Activated T-cell treated with anti-CD3 and anti-CD28 coated beads, Interleukin-2, amount 50 U/mL, for 72 hours (primary cell): ENCODE results near the gene SCN9A. TPM values are rescaled to one million over a fixed set of nuclear protein-coding genes. Genes with fewer than 3 reads are reported as not detected.
"Not testable (repeated sequence)": the region's sequence is repeated elsewhere in the genome, so short reads cannot be mapped to it uniquely, and the experiment has no call there.

Experiments used
- ATAC-seq, 2 donors: fragments of 150-1000 bp; cut with Tn5 transposase; replicated peaks in 1 of 2; 2 replicates each; pipeline ENCODE4 v1.10.0; 2021; ENCODE audit warnings: moderate library complexity in 2 of 2, mild to moderate bottlenecking in 1 of 2
- DNase-seq, 2 donors: peaks; one replicate each; pipeline ENCODE4 v3.0.0; 2021 to 2022; ENCODE audit warnings: mixed read lengths in 1 of 2
- H3K27ac Mint-ChIP-seq: one replicate; pipeline ENCODE4 v1.8.0; 2022; ENCODE audit warnings: mild to moderate bottlenecking, moderate library complexity, mixed read lengths
- H3K27me3 Mint-ChIP-seq: one replicate; pipeline ENCODE4 v1.8.0; 2022; ENCODE audit warnings: low read depth, mixed read lengths
- H3K36me3 Mint-ChIP-seq, 2 donors: one replicate each; pipeline ENCODE4 v1.8.0; 2022; ENCODE audit warnings: mixed read lengths in 2 of 2, mild to moderate bottlenecking in 1 of 2; ENCODE audit not compliant: insufficient read depth in 2 of 2
- H3K4me1 Mint-ChIP-seq: one replicate; pipeline ENCODE4 v1.8.0; 2022; ENCODE audit warnings: low read depth, mixed read lengths
- H3K4me3 Mint-ChIP-seq, 2 donors: one replicate each; pipeline ENCODE4 v1.8.0; 2022; ENCODE audit warnings: mild to moderate bottlenecking in 2 of 2, mixed read lengths in 2 of 2, moderate library complexity in 2 of 2
- H3K9me3 Mint-ChIP-seq, 2 donors: one replicate each; pipeline ENCODE4 v1.8.0; 2022; ENCODE audit warnings: mixed read lengths in 2 of 2
- total RNA-seq, 2 donors: library from RNA; stranded (reverse); gene quantifications; one replicate each; pipeline ENCODE4 v1.2.3, GENCODE V29; 2022

Gene SCN9A
- total RNA-seq, 2 donors from 2014 or later = 0.12 to 0.38 TPM

GRCh38 chr2:166209367-166209766, 166.4 kb downstream of the SCN9A start:
- ATAC-seq, H3K4me1 Mint-ChIP-seq, H3K27ac Mint-ChIP-seq, DNase-seq, H3K36me3 Mint-ChIP-seq, H3K4me3 Mint-ChIP-seq, H3K27me3 Mint-ChIP-seq: not testable (repeated sequence)
- H3K9me3 Mint-ChIP-seq = peaks cover 2 to 11% of the 10 kb centered on the region in 2 donors

GRCh38 chr2:166206153-166206552, 169.6 kb downstream of the SCN9A start:
- H3K27ac Mint-ChIP-seq, ATAC-seq, H3K36me3 Mint-ChIP-seq, H3K27me3 Mint-ChIP-seq, H3K4me3 Mint-ChIP-seq, H3K4me1 Mint-ChIP-seq, DNase-seq: not testable (repeated sequence)
- peaks cover 2 to 11% of the 10 kb centered on the region in 2 donors for H3K9me3 Mint-ChIP-seq

- ATAC-seq (no peak), DNase-seq (no peak)
- H3K4me3 Mint-ChIP-seq = no peak overlapping the region
- no peaks in the 10 kb centered on the region for H3K27me3 Mint-ChIP-seq
- no peak overlapping the region for H3K27ac Mint-ChIP-seq
- H3K36me3 Mint-ChIP-seq = peaks cover 2 to 3% of the 10 kb centered on the region in 2 donors
- H3K9me3 Mint-ChIP-seq = peaks cover 2 to 8% of the 10 kb centered on the region in 2 donors
- no peaks in the 10 kb centered on the region for H3K4me1 Mint-ChIP-seq
Observed at GRCh38 chr2:166202778-166203177, 173.0 kb downstream of the SCN9A start.

GRCh38 chr2:166197446-166197845, 178.3 kb downstream of the SCN9A start:
- Mint-ChIP-seq H3K4me1 (no peaks in the 10 kb centered on the region), H3K9me3 (peaks cover 0 to 3% of the 10 kb centered on the region in 2 donors), H3K4me3 (no peak overlapping the region), H3K27me3 (no peaks in the 10 kb centered on the region), H3K27ac (no peak overlapping the region), H3K36me3 (peaks cover 0 to 1% of the 10 kb centered on the region in 2 donors)
- DNase-seq = no peak
- ATAC-seq = no peak

DNA sequence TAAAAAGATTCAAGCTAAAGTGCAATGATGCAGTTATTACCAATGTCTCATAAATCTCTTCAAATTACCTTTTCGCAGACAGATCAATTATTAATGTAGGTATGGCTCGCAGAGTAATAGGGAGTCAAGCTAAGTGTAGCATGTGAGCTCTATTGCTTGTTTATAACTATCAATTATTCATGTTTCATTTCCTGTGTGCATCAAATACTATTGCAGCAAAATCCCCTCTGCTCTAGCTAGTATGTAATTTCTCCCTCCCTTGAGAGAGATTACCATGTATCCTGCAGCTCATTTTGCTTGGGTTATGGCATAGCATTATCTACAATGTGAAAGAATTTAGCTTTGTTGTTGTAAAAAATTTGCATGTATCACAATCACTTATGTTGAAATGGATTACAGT, 182.3 kb downstream of the SCN9A start:
- Mint-ChIP-seq H3K4me1 (no peaks in the 10 kb centered on the region), H3K27ac (no peak overlapping the region), H3K4me3 (no peak overlapping the region), H3K27me3 (no peaks in the 10 kb centered on the region), H3K36me3 (no peaks in the 10 kb centered on the region), H3K9me3 (no peaks in the 10 kb centered on the region)
- DNase-seq (no peak), ATAC-seq (no peak)

DNA sequence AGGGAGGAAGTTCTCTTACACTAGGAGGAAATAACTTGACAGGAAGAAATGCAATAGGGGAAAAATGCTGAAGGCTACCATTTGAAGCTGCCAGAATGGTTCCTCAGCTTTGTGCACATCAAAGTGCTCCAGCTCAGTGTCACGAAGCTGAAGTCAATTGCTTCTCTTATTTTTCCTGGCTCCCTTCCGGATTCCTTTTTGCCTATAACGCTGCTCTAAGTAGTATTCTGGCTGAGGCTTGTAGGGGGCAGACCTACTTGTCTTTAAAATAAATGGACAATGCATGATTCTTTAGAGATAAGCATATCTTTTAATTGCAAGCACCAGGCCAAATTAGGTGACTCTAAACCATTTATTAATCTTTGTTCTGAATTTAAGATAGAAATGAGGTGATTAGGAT, 187.7 kb downstream of the SCN9A start:
- no peak overlapping the region for H3K27ac Mint-ChIP-seq
- H3K4me1 Mint-ChIP-seq = no peaks in the 10 kb centered on the region
- ATAC-seq (no peak), DNase-seq (no peak)
- H3K4me3 Mint-ChIP-seq = no peak overlapping the region
- H3K27me3 Mint-ChIP-seq = no peaks in the 10 kb centered on the region
- no peaks in the 10 kb centered on the region for H3K36me3 Mint-ChIP-seq
- H3K9me3 Mint-ChIP-seq = no peaks in the 10 kb centered on the region

GRCh38 chr2:166184789-166185188, 191.0 kb downstream of the SCN9A start:
- H3K4me1 Mint-ChIP-seq = no peaks in the 10 kb centered on the region
- ATAC-seq (no peak), DNase-seq (no peak)
- H3K36me3 Mint-ChIP-seq = no peaks in the 10 kb centered on the region
- H3K4me3 Mint-ChIP-seq = no peak overlapping the region
- no peaks in the 10 kb centered on the region for H3K9me3 Mint-ChIP-seq
- no peak overlapping the region for H3K27ac Mint-ChIP-seq
- H3K27me3 Mint-ChIP-seq = no peaks in the 10 kb centered on the region

DNA sequence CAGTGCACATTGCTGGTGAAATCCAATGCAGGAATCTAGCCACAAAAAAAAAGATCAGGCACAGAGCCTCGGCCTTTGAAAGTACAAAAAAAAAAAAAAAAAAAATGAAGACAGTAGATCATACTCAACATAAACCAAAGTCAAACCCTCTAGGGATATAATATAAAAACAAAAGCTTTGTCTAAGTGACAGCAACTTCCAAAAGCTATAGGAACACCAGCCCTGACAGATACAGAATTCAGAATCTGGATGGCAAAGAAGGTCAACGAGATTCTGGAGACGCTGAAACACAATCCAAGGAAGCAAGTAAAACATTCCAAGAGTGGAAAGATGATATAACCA, 194.0 kb downstream of the SCN9A start:
- no peak overlapping the region for H3K4me3 Mint-ChIP-seq
- no peaks in the 10 kb centered on the region for H3K36me3 Mint-ChIP-seq
- ATAC-seq (no peak), DNase-seq (no peak)
- H3K27me3 Mint-ChIP-seq = no peaks in the 10 kb centered on the region
- no peaks in the 10 kb centered on the region for H3K9me3 Mint-ChIP-seq
- H3K4me1 Mint-ChIP-seq = no peaks in the 10 kb centered on the region
- no peak overlapping the region for H3K27ac Mint-ChIP-seq

GRCh38 chr2:166180951-166181812, 194.6 kb downstream of the SCN9A start:
- Mint-ChIP-seq H3K9me3 (no peaks in the 10 kb centered on the region), H3K27me3 (no peaks in the 10 kb centered on the region), H3K36me3 (no peaks in the 10 kb centered on the region), H3K4me1 (no peaks in the 10 kb centered on the region), H3K27ac (no peak overlapping the region), H3K4me3 (no peak overlapping the region)
- DNase-seq (peak; percentile 8 to 23), ATAC-seq (peak in 1 of 2 donors; percentile 39)

DNA sequence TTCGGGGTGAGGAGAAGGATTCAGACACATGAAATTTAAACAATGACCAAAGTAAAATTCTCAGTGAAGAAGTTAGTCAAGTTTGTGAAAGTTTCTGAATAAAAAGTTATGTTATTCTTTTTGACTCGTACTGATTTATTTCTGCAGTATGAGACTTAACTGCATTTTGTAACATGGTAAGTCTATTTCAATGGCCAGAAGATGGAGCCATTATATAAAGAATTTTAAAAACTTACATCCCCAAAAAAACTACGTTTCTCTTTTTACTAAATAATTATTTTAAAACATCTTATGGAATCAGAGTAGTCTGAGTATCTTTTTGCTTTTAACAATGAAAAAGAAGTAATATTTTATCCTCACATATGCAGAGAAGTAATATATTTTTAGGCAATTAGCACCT, 196.5 kb downstream of the SCN9A start:
- Mint-ChIP-seq H3K36me3 (no peaks in the 10 kb centered on the region), H3K27ac (no peak overlapping the region), H3K27me3 (no peaks in the 10 kb centered on the region), H3K4me3 (no peak overlapping the region), H3K9me3 (no peaks in the 10 kb centered on the region), H3K4me1 (no peaks in the 10 kb centered on the region)
- ATAC-seq (no peak), DNase-seq (no peak)

DNA sequence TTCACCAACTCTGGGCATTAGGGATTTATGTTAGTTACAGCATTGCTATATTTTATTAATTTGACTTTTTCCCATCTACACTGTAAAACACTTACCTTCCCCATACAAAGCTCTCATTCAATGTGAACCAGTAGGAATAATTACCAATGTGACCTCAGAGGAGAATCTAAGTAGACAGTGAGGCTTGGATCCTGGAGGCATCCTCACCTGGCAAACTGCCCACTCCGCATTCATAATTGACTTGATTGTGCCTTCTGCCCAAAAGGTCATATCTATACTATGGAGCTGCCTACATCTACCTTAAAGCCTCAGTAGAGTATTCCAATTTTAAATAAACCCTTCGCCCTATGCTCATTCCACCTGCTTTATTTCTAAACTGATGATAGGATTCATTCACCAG, 202.5 kb downstream of the SCN9A start:
- H3K27me3 Mint-ChIP-seq = peaks cover 6% of the 10 kb centered on the region
- no peaks in the 10 kb centered on the region for H3K36me3 Mint-ChIP-seq
- no peaks in the 10 kb centered on the region for H3K4me1 Mint-ChIP-seq
- ATAC-seq (no peak), DNase-seq (no peak)
- H3K27ac Mint-ChIP-seq = no peak overlapping the region
- no peaks in the 10 kb centered on the region for H3K9me3 Mint-ChIP-seq
- no peak overlapping the region for H3K4me3 Mint-ChIP-seq

DNA sequence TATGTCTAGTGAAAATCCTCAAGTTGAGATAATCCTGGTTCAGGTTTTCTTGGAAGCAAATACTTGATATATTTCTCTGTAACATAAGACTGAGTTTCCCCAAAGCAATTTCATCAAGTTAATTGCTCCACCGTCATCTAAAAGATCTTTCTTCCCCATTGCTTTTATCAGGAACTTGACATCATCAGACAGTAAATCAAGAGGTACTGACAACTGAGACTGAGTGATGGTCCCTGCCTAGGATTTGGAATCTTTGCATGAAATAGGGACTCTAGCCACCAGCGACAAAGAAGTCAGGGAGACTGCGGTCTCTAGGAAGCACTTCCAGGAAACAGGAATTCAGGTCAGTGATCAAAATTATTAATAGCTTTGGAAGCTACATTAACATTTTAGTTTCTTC, 204.5 kb downstream of the SCN9A start:
- no peaks in the 10 kb centered on the region for H3K36me3 Mint-ChIP-seq

DNA sequence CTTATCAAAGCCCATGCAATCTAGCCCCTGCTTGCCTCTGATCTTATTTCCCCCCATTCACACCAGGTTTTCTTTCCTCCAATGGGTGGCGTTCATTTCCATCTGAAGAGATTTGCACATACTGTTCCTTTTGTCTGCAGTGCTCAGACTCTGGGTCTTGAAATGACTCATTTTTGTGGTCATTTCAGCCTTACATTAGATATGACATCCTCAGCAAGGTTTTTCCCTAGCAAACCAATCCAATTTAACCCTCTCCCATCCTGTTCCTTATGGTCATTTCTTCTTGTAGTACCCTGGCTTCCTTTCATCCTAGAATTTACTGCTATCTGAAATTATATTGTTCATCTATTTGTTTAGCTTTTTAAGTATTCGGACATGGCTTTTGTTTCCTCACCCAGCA, 205.4 kb downstream of the SCN9A start:
- H3K27me3 Mint-ChIP-seq = peaks cover 6% of the 10 kb centered on the region
- H3K27ac Mint-ChIP-seq = no peak overlapping the region
- no peak for ATAC-seq

More for the DNA sequence above, 204.5 kb downstream of the SCN9A start:
- ATAC-seq = no peak
- peaks cover 6% of the 10 kb centered on the region for H3K27me3 Mint-ChIP-seq
- no peak overlapping the region for H3K4me3 Mint-ChIP-seq
- no peak for DNase-seq
- H3K9me3 Mint-ChIP-seq = no peaks in the 10 kb centered on the region
- H3K4me1 Mint-ChIP-seq = no peaks in the 10 kb centered on the region
- no peak overlapping the region for H3K27ac Mint-ChIP-seq

GRCh38 chr2:166167449-166167848, 208.3 kb downstream of the SCN9A start:
- ATAC-seq = no peak
- no peaks in the 10 kb centered on the region for H3K9me3 Mint-ChIP-seq
- no peak overlapping the region for H3K27ac Mint-ChIP-seq
- no peak for DNase-seq
- H3K36me3 Mint-ChIP-seq = no peaks in the 10 kb centered on the region
- H3K27me3 Mint-ChIP-seq = peaks cover 6% of the 10 kb centered on the region
- no peaks in the 10 kb centered on the region for H3K4me1 Mint-ChIP-seq
- no peak overlapping the region for H3K4me3 Mint-ChIP-seq

More for the DNA sequence above, 205.4 kb downstream of the SCN9A start:
- DNase-seq = no peak
- no peak overlapping the region for H3K4me3 Mint-ChIP-seq
- no peaks in the 10 kb centered on the region for H3K4me1 Mint-ChIP-seq
- no peaks in the 10 kb centered on the region for H3K36me3 Mint-ChIP-seq
- H3K9me3 Mint-ChIP-seq = no peaks in the 10 kb centered on the region
